RPMI8226 (cell line): ENCODE results near the gene RALGPS1.
A peak's percentile ranks its signal among the peaks of the same experiment; 100 is the strongest.
"Not testable (repeated sequence)": the region's sequence is repeated elsewhere in the genome, so short reads cannot be mapped to it uniquely, and the experiment has no call there.

Experiments used
- DNase-seq: peaks from one replicate; pipeline ENCODE4 v3.0.0-alpha.2; 2015

The RALGPS1 gene

GRCh38 chr9:127142291-127142690, 227.7 kb downstream of the RALGPS1 start:
- DNase-seq = no peak

DNA sequence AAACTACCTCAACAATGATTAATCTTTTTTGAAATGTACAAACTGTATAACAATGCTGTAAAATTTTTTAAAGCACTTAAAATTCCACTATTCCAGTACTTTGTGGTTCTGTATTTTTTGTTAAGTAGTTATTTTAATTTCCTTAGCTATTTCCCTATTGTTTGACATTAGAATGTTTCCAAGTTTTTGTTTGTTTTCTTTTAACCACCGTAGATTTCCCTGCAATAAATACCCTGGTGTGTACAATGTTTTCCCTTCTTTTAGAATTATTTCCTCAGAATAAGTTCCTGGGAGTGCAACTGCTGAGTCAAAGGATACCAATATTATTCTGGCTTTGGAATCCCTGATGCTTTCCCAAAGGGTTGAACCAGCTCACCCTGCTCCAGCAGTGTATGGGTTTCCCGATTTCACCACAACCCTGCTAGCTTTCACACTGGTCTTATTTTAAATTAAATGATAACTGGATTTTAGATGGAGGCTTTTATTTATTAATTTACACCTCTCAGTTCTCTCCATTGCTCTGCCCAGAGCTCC, 228.4 kb downstream of the RALGPS1 start:
- no peak for DNase-seq

DNA sequence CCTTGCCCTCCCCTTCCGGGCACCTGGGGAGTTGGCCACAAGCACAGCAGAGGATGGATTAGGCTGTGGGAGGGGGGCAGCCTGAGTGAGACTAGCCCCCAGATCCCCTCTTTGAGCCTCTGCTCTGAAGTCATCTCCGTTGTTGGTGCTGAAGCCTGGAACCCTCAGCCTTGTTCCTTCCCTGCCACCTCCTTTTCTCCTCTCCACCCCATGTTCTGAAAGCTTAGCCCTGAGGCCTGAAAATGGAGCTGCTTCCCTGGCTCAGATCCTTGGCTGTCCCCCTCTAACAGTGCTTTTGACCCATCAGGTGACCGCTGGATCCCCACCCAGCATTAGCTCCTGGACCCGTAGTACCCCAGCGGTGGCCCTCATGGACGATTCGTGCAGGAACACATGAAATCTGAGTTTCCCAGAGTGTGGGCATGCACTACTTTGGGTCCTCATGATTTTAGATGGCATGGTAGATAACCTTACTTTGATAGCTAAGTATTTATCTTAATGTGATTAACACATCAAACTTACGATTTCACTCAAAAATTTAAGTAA, 229.4 kb downstream of the RALGPS1 start:
- DNase-seq = no peak

GRCh38 chr9:127144670-127145445, 230.3 kb downstream of the RALGPS1 start:
- no peak for DNase-seq

GRCh38 chr9:127146841-127147240, 232.3 kb downstream of the RALGPS1 start:
- not testable (repeated sequence) for DNase-seq

DNA sequence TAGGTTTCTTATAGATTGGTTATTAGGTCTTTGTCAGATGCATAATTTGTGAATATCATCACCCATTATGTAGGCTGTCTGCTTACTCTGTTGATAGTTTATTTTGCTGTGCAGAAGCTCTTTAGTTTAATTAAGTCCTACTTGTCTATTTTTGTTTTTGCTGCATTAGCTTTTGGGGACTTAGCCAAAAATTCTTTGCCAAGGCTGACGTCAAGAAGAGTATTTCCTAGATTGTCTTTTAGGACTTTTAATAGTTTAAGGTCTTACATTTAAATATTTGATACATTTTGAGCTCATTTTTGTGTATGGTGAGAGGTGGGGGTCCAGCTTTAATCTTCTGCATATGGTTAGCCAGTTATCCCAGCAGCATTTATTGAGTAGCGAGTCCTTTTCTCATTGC, 232.7 kb downstream of the RALGPS1 start:
- peak; percentile 33 for DNase-seq

GRCh38 chr9:127148014-127148413, 233.4 kb downstream of the RALGPS1 start:
- no peak for DNase-seq

GRCh38 chr9:127149010-127149409, 234.4 kb downstream of the RALGPS1 start:
- no peak for DNase-seq

GRCh38 chr9:127149463-127150390, 235.1 kb downstream of the RALGPS1 start:
- DNase-seq = no peak

DNA sequence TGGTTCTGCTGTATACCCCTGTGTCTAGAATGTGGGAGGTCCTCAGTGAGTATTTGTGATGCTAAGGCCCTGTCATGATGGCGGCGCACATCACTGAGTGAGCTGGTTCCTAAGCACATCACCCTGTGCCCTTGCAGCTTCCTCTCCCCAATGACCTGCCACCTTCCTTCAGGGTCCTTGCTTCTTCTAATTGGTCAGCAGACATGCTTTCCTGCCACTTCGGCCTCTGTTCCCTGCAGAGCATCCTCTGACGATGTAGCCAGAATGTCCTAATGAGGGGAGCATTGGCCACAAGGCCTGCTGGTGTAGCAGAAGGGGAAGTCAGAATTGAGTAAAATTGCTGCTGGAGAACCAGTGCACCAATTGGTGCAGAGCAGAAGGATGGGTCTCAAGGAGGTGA, 238.9 kb downstream of the RALGPS1 start:
- DNase-seq = no peak

GRCh38 chr9:127154003-127154389, 239.4 kb downstream of the RALGPS1 start:
- DNase-seq = no peak

DNA sequence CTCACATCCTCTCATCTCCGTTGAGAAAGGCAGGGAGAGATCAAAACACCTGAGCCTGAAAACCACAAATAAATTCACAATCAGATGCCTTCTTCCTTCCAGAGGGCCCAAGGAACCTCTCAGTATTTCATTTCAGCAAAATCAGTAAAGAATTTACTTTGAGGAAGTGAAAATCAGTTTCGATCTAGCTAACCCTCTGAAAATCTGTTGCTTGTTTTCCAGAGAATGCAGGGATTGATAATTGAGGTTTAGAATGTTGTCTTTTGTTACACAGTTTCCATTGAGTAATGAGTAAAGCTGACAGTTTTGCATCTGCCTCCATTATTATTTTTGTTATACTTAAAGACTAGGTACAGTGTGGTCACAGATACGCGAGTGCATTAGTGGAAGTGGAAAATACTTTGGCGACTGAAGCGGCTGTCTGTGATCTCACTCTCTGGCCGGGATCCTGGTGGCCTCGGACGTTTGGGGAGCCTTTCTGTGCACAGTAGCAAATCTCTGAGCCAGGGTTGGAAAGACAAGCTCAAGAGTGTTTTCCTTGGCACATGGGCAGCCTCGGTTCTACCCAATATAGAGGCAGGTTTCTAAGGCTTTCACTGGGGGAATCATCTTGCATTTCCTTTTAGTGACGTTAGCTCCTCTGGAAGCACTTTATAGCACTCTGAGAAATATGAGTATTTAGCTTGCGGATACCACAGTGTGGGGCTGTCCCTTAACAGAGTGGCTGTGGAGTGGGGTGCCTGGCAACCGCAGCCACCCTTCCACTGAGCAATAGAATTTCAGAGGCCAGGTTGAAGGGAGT, 240.0 kb downstream of the RALGPS1 start:
- DNase-seq = peak; percentile 78

DNA sequence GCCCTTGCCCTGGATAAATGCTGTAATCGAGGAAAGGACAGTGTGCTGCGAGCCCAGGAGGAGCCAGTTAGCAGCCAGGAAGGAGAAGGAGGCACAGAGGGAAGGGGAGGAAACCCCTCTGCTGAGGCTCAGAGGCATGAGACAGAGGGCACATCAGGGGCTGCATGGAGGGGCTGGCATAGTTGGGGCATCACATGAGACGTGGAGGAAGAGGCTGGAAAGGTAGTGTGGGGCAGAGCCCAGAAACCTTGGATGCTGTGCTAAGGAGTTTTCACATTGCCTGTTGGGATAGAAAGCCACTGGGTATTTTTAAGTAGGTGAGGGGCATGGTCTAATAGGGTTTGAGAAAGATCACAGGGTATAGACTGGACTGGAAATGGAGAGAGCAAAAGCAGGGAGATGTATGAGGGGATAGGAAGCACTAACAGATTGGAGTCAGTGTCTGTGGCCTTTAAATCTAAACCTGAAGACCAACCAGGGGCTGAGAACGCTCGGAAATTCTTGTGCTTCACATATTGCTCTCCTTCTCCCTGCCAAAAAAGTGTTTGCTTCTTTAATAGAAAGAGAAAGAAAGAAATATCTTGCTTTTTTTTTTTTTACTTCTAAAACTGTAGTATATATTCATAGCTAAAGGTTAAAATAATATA, 240.9 kb downstream of the RALGPS1 start:
- DNase-seq = no peak

DNA sequence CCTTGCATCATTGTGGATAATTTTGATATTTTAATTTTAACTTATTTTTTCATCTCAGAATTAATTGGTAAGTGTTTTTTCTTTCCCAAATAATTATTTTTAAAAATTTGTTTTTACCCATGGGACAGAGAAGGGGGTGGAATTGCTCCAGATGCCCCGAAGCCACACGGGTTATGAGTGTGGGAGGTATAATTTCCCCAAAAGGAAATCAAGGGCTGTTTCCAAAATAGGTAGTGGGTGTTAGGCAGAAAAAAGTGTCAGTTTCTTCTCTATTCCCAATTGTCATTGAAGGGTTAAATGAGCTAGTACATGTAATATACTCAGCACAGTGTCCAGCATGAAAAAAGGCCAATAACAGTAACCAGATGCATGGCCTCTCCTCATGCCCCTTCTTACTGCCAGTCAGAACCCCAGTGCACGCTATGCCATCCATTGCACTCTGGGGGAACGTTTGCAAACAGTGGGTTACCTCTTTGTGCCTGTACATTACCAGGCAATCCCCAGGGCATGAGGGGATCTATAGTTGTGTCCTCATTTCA, 244.3 kb downstream of the RALGPS1 start:
- DNase-seq = no peak

DNA sequence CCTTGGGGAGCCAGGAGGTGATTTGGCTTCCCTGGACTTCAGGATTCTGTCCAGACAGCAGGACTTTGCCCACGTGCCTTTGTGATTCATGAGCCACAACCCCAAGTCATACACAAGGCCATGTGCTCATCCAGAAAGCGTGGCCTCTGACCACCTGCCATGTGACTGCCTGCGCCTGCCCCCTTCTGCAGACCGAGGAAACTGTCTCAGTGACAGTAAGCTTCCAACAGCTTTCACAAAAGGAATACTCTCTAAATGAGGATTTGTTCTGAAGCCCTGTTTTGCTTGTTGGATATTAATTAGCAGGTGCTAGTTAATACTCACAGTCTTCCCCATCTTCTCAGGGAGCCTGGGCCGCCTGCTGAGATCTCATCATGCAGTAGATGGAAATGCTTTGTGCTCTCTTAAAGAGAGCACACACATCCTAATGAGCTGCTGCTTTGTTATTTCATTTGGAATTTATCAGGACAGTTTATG, 244.8 kb downstream of the RALGPS1 start:
- no peak for DNase-seq

DNA sequence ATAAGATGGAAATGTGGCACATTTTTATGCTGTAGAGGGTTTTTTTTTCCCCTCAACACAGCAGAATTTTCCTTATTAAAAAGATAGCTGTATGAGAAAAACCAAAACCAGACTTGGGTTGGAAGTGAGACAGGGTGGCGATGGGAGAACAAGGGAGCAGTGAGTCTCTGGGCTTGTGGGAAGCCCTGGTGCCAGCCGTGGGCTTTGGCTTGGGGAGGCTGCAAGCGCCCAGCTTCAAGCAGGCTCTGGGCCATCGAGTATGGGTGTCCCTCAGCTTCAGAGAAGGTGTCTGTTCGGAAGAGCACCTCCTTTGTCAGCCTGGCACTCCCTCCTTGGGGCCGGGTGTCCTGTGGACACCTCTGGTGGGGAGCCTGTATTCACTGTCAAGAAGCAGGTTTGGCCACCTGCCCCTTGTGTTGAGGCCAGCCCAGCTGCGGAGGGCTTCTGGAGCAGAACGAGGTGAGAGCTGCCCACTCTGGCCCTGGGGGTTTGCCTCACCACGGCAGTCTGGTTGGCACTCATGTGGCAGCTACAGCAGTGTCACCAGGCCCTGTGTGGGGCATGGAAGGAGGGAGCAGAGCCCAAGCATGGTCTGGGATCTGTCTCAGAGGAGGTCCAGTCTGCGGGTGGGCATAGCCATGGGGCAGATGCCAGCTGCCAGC, 245.5 kb downstream of the RALGPS1 start:
- no peak for DNase-seq

DNA sequence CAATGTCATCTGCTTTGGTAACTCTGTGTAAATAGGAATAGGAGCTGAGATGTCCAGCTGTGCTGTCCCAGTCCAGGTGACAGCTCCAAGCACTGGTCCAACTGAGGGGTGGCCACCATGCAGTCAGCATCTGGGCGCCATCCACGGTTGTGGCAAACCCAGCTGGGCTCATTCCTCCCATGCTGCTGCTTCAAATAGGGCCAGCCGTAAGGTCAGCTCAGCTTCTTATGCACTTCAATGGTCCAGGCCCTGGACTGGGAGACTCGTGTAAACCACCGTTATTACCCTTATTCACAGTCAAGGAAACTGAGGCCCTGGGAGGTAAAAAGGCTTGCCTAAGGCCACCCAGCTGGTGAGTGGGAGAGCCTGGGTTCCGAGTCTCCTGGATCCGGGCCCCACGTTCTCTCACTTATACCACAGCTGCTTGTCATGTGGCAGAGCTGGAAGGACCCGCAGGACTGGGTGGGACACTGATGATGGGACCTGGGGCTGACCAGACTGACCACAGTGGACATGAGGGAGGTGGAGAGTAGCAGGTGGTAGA, 246.6 kb downstream of the RALGPS1 start:
- no peak for DNase-seq

GRCh38 chr9:127162046-127162863, 247.7 kb downstream of the RALGPS1 start:
- no peak for DNase-seq

GRCh38 chr9:127162864-127163365, 248.3 kb downstream of the RALGPS1 start:
- DNase-seq = no peak

DNA sequence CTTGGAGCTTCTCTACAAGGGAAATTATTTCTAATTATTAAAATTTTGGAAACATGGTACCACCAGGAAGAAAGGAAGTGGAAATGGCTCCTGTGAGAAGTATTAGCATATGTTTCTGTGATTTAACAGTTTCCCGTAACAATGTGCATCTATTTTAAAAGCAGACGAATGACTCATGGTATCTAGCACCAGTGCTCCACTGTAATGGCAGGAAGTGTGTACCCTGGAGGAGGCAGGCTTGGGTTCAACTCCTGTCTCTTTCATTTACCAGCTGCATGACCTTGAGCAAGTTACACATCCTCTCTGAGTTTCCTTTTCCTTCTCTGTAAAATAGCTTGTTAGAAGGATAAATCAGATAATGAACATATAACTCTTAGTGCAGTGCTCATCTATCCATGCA, 248.8 kb downstream of the RALGPS1 start:
- peak; percentile 44 for DNase-seq
